DMS 273 (cell line): Measurements from ENCODE around the gene SLC22A5.
"Not testable (repeated sequence)": the region's sequence is repeated elsewhere in the genome, so short reads cannot be mapped to it uniquely, and the experiment has no call there.

ENCODE experiments used
- DNase-seq: peaks from one replicate; lab custom pipeline; 2025; ENCODE audit not compliant: unreplicated experiment; lab: John Stamatoyannopoulos, UW

Gene SLC22A5

DNA sequence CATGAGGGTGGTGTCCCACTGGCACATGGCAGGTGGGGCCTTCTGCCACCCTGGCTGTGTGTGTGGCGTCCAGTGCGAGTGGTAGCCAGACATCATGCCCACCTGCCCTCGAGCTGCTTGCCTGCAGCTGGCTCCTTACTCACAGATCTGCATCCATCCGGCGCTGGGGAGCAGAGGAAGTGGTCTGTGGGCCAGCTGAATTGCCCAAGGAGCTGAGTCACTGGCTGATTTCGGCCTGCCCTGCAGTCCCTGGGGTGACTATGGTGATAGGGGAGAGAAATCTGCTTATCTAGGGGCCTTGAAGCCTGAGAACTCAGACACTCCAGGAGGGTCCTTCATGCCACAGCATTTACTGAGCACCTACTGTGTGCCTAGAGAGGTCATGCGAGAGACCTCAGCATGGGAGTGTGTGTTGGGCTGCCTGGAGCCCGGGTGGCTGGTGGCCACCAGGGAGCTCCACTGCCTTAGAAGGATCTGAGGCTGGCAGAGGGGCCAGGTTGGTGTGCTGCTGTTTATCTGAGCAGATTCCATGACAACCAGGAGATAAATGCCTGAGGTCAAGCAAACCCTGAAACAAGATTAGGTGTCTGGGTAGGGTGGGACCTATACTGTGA lies 57.1 kb downstream of the SLC22A5 start:
- peak; percentile 34 for DNase-seq

DNA sequence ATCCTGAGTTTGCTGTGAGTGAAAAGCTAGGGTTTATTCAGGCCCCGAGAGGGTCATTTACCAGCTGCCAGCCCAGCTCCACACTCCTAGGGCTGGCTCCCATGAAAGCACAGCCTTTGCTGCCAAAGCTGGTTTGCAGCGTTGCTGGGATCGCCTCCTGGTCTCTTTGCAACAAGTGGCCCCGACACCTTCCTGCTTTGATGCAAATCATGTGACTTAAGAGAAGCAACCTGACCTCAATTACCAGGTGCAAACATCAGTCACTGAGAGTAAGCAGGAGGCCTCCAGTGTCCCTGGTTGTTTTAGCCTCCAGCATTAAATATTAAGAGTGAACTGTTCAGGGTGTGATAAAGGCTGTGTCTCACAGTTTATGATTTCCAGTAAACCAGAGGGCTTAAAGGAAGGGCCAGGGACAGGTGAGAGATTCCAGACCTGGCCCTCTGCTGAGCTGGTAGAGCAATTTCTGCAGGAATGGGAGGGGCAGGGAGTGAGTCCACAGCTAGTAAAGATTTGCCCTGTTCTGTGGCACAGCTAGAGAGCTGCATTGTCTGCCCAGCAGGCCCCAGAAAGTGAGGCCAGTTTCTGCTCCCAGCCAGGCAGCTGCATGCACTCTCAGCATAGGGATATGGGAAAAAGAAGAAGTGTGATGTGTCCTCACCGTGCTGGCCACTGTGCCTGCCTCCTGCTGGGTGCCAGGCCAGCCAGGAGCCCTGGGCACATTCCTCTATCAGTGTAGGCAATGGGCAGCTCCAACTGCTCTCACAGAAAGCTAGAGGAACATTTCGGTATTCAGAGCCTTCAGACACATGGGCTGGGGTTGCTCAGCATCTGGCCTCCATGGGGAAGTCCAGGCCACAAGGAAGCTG lies 58.0 kb downstream of the SLC22A5 start:
- DNase-seq = peak; percentile 18

DNA sequence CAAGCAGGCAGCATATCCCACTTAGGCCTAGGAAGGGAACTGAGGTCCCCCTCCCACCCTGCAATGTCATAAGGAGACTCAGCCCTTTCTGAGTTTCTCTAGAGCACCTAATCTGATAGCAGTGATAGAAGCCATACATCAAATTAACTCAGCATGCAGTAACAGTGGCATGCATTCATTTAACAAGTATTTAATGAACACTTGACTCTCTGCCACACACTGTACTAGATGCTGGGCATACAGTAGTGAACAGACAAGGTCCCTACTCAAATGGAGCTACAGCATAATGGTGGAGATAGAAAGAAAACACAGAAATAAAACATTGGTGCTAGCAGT lies 58.6 kb downstream of the SLC22A5 start:
- no peak for DNase-seq

DNA sequence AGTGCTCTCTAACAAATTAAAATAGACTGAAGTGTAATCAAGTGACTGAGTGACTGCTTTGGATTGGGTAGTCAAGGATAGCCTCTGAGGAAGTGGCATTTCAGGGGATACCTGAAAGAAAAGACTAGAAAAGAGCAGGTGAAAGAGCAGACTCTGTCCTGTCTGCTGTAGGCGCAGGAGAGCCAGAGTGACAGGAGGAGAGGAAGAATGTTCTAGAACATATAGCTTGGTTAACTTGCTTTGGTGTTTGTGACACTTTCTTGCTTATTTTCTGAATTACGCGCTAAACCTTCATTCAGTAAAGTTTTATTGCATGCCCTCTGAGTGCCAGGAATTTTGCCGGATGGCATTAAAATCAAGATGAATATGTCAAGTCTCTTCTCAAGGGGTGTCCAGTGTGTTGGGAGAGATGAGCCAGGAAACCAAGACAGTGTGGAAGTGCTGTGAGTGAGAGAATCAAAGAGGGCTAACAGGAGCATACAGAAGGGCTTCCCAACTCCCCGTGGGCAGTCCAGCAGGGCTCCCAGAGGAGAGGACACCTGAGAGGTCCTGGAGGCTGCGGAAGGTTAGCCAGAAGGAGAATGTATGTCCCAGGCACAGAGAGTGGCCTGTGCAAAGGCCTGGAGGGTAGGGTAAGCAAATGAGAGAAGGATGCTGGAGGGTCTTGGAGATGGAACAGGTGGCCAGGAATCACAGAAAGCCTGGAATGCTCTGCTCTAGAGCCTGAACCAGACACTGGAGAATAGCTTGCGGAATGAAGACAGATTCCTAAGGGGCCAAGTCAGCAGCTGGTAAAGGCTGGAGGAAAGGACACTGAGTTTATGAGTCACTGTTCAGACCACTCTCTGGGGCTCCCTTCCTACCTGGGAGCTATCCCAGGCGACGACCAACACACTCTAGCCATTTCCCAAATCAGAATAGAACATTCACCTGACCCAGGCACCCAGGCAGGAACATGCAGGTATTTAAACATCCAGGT lies 59.3 kb downstream of the SLC22A5 start:
- DNase-seq = no peak

DNA sequence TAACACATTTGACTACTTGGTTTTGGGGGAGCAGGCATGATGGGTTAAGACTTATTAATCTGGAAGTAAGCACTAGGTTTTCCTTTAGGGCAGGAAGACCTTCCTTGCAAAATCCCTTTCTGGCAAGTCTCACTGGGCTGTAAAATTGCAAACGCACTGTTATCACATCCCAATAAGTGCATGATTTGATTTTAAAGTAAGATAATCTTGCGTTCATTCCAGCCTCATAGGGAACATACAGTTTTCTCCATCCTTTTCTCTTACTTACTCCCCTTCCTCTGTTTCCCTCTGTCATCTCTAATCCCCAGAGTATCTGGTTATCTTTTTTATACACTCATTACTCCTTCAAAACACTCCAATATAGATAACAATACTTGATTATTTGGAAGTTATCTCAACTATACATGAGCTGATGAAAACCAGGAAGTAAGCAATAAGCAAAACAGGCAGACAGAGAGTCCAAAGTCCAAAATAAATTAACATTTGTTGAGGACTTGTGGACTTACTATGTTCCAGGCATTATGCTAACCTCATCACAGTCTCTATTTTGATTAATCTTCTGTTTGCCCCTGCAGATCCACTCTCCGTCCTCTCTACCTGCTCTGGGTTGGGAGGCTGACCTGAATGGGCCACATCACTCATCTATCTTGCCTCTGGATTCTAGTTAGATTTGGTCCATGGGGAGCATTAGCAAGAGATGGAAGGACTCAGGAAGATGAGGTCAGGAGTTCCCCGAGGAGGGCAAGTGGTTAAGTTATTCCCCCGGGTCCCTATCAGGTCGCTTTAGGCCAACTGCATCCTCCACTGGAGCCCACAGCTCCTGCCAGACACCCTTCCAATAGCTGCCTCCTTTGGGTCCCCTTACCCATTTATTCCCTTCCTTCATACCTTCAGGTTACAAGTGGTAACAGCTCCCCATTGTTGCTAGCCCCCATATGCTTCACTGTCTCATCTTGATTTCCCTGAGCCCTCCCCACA lies 60.2 kb downstream of the SLC22A5 start:
- DNase-seq = no peak

DNA sequence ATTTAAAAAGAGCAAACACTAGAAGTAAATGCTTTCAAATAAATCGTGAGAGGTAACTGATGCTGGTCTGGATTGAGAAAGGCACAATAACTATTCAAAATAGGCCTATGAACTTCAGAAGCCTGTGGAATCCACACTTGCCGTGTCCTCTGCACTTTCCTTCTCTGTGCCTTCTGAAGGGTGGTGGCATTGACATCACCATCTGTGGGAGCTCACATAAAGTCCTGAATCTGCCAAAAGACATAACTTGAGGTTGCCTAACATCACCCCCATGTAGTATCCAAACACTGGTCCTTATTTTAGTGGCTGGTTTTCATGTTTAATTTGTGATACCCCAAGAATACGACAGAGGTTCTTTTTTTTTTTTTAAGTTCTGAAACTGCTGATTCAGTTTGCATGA lies 61.2 kb downstream of the SLC22A5 start:
- DNase-seq = no peak

DNA sequence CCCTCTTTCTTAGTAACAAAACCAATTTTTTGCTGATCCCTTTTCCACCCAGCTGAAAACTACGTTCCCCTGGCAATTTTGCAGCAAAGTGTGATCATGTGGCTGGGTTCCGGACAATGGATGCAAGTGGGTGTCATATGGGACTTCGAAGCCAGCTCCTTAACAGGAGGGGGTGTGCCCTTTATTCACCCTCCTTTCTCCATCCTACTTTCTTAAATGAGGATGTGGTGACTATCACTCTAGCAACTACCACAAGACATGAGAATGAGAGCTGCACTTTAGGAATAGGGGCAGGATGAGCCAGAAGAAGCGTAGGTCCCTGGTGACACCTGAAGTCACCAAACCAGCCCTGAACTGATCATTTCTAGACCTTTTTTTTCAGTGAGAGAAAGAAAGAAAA lies 62.1 kb downstream of the SLC22A5 start:
- no peak for DNase-seq

DNA sequence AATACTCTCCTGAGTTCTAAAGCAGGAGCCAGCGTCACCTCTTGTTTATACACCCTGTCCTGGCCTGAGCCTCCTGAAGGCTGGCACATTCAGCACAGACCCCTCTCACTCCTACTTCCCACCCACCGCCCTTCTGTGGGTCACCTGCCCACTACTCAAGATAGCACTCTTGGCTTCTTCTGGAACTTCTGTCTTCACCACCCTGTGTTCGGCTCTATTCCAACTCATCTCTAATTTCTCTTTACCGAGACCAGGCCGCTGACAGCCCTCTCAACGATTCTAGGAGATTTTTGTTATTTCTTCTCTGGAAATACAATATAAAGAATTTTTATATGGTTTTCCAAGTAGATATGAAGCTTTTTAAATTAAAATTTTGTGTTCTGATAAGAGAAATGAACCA lies 63.6 kb downstream of the SLC22A5 start:
- DNase-seq = no peak

DNA sequence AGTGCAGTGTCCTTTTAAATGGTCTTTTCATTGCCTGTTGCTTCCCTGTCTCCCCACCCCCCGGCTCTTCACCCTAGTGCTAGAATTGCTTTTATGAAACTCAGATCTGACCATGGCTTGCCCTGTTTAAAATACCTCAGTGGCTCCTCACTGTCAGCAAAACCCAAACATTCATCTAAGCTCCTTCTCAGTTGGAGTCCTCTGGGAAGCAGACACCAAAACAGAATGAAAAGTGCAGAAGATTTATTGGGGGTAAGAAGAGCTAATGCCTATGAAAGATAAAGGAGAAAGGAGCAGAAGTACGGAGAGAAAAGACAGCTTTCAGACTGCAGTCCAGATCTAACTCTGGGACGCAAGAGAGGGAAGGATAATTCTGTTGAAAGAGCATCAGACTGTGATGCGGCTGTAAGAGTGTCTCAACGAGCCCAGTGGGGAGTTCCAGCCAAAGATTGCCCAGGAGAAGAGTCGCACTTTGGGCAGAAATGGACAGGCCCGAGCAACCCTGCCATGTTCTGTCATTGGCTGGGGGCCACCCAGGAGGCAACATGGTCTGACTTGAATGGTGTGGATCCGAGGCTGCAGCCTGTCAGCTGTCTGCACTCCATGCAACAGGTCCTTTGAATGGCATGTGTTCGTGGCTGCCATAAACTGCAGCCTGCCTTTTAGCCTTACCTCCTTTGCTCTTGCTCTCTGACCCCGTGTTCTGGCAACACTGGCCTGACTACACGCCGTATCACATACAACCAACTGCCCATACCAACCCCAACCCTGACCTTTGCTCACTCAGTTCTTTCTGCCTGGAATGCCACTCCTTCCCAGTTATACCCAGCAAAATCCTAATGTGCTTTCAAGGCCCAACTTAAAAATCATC lies 65.1 kb downstream of the SLC22A5 start:
- no peak for DNase-seq

DNA sequence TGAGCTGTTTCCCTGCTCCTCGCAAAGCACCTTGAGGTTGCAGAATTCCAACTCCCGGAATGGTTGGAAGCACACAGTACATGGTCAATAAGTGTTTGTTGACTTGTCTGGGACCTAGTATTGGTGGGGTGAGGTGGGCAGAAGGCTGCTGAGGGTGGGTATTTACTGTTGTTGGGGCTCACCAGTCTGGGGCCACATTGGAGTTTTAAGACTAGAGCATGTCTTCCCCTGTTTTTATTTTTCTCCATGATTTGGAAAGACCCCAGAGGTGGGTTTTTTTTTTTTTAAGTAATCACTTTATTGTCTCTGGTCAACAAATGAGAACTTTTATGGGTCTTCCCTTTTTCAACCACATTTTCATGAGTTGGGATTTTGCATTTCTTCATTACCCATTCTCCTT lies 65.9 kb downstream of the SLC22A5 start:
- DNase-seq = no peak

DNA sequence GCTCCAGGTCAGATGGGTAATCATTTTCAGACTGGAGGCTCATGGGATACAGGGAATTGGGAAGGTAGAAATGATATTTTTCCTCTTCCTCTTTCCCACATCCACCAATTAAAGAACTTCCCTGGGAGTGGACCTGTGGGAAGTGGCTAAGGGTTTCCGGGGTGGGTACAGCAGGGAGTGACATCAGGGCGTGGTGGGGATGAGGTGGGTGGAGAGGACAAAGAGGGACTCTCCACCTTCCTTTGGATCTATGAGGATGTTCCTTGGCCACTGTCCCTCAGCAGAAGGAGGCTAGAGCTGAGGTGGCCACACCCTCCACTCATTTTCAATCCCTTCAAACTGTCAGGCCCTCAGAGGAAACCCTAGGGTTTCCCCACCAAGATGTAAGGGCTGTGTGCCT lies 66.4 kb downstream of the SLC22A5 start:
- no peak for DNase-seq

DNA sequence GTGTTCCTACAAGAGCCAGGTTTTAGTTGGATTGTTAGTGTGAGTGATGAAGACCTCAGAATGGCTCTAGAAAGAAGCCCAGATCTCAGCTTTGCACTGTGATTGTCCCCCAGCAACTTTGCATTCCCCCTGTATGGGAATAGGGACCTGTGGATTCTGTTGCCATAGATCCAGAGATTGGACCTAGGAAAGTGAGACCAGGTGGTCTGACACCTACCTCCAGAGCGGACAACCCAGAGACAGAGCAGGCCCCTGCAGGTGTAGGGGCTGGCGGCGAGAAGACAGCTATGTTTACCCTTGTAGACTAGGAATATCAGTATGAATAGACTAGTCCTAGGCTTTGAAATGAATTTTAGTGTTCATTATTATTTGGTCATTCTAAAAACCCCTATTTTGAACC lies 67.4 kb downstream of the SLC22A5 start:
- no peak for DNase-seq

DNA sequence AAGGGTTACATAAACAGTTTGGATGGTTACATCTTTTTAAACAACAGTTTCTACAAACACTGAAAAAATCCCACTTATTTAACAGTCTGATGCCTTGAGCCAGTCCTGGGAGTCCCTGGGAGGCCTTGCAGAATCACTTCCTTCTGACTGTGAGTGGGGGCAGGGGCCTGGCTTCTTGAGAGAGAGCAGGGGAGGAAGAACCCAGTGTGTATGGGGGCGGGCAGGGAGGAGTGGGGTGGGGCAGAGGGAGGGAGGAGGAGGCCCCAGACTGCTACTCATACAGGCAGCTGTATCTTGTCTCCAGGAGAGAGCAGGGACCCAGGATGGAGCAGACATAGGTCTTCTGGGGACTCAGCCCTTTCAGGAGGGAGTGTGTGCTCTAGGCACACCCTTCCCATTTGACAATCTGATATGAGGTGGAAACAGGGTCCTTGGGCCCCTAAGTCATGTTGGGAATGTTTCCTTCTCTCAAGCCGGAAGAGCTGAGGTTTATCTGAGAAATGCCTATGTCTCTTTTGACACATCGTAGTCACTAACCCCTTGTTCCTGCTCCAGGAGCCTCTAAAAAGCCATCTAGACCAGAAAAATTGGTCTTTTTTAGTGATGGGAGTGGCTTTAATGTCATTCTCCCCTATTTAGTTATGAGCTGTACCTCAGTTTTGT lies 68.2 kb downstream of the SLC22A5 start:
- DNase-seq = no peak

DNA sequence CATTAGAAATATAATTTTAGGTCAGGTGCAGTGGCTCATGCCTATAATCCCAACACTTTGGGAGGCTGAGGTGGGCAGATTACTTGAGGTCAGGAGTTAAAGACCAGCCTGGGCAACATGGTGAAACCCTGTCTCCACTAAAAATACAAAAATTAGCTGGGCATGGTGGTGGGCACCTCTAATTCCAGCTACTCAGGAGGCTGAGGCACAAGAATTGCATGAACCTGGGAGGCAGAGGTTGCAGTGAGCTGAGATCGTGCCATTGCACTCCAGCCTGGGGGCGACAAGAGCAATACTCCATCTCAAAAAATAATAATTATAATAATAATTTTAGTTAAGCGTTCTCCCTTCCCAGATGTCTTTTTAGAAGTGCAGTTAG lies 68.7 kb downstream of the SLC22A5 start:
- DNase-seq = not testable (repeated sequence)

DNA sequence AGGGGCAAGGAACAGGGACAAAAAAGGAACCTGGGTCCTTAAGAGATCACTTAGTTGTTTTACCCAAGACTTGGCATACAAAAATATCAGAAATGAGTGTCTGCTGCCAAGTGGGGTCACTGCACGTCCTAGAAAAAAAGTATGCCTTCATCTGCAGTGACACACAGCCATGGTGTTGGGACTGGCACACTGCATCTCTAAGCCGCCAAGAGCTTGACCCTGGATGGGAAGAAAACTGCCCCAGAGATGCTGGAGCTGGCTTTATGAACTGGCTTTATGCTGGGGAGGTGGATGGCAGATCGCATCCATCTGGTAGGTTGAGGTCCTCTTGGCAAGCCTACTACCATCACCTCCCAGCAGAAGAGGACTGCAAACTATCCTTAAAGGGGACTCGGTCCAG lies 69.4 kb downstream of the SLC22A5 start:
- no peak for DNase-seq

DNA sequence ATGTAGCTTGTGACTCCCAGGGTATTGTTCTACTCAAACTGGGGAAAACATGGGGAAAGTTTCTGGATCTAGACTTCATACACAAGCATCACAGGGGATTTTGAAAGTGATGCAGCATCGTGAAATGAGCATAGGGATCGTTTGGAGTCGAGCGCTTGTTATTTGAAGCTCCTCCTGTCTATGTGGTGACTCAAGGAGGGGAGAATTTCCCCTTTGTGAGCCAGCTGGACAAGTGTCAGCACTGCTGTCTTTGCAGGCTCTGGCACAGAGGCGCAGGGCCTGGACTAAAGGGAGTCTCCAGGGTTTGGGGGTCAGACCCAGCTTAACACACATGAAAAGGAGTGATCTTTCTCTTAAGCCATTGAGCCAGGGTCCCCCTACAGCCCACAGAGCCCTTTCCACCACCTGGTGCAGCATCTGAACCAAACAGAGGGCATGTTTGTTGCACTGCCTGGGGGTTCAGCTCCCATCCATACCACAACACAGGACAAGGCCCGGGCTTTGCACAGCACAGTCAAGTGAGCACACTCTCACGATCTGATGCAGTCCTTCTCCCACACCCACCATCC lies 70.1 kb downstream of the SLC22A5 start:
- no peak for DNase-seq

DNA sequence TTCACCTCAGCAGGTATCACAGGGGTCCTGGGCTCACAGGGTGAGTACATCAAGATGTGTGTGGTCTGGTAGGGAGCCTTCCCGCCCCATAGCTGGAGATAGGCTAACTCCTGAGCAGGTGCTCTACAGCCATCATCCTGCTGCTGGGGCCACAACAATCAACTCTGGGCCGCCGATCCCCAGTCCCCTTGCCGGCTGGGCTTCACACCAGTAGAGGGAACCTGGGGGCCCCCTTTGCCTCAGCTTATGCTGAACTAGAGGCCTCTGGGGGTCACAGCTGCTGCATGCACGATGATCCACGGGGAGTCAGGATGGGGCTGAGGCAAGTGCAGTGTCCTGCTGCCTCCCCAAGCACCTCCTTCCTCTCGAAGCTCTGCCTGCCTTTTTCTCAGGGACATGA lies 74.6 kb downstream of the SLC22A5 start:
- DNase-seq = no peak
